Panc1 (cell line): ENCODE measurements around the gene ADGRV1. TPM values are rescaled to one million over a fixed set of nuclear protein-coding genes. Genes with fewer than 3 reads are reported as not detected.
"Not testable (repeated sequence)": the region's sequence is repeated elsewhere in the genome, so short reads cannot be mapped to it uniquely, and the experiment has no call there.

ENCODE experiments used
- ATAC-seq: fragments of 200-7000 bp; cut with Tn5 transposase; 2 replicates; pipeline ENCODE4 v1.9.1; 2020; ENCODE audit warnings: mild to moderate bottlenecking, moderate library complexity
- BruUV-seq: library from RNA; stranded (reverse); fragments of 400-500 nt; replicated peaks from 2 replicates; lab custom pipeline; 2021; lab: Mats Ljungman, UMichigan
- CTCF ChIA-PET: fragments of 300-600 bp; sonication (Branson Sonifier 250); formaldehyde crosslinking; loops from one replicate; lab custom pipeline; 2022; ENCODE audit warnings: antibody characterized with exemption; lab: Charles Lee
- POLR2A ChIA-PET: fragments of 300-600 bp; sonication (Branson Sonifier 250); formaldehyde crosslinking; loops from one replicate; lab custom pipeline; 2022; ENCODE audit warnings: antibody characterized with exemption; lab: Charles Lee
- DNase-seq: peaks from one replicate; pipeline ENCODE4 v3.0.0-alpha.2; 2010; ENCODE audit warnings: low read depth, low spot score
- H3K27ac ChIP-seq: 2 replicates; pipeline ENCODE4 v1.5.1; 2011; ENCODE audit warnings: mild to moderate bottlenecking, low read length, inconsistent platforms
- H3K27me3 ChIP-seq: fragments of 200-500 bp; sonication (Bioruptor generic); 2 replicates; pipeline ENCODE4 v1.6.0; 2014; ENCODE audit warnings: low read length, inconsistent platforms; ENCODE audit not compliant: control insufficient read depth, insufficient read depth
- H3K36me3 ChIP-seq: fragments of 200-500 bp; sonication (Bioruptor generic); 2 replicates; pipeline ENCODE4 v1.5.1; 2014; ENCODE audit warnings: inconsistent platforms, mild to moderate bottlenecking, low read length, moderate library complexity; ENCODE audit not compliant: control insufficient read depth, insufficient read depth
- H3K4me1 ChIP-seq: 2 replicates; pipeline ENCODE4 v1.5.1; 2011; ENCODE audit warnings: inconsistent platforms, mild to moderate bottlenecking, low read length, moderate library complexity; ENCODE audit not compliant: control insufficient read depth, insufficient read depth
- H3K4me3 ChIP-seq, 2 experiments: 2 replicates each; pipeline ENCODE4 v1.5.1; 2011 to 2012; ENCODE audit warnings: low read depth in 2 of 2, low read length in 2 of 2, mild to moderate bottlenecking in 2 of 2, inconsistent platforms in 1 of 2, moderate library complexity in 1 of 2
- H3K9me3 ChIP-seq: fragments of 200-500 bp; sonication (Bioruptor generic); 2 replicates; pipeline ENCODE4 v1.5.1; 2014; ENCODE audit warnings: low read depth, mild to moderate bottlenecking, inconsistent platforms, low read length, moderate library complexity; ENCODE audit not compliant: control insufficient read depth, insufficient read depth
- POLR2AphosphoS5 ChIP-seq: IDR thresholded peaks from 2 replicates; pipeline ENCODE4 v1.6.1; 2012; ENCODE audit warnings: mild to moderate bottlenecking, low read depth, low read length, moderate library complexity
- REST ChIP-seq, 2 experiments: IDR thresholded peaks; 2 replicates each; pipeline ENCODE4 v1.6.1; 2011 to 2012; ENCODE audit warnings: low read depth in 2 of 2, control low read depth in 1 of 2, low read length in 1 of 2, mild to moderate bottlenecking in 1 of 2, moderate library complexity in 1 of 2; ENCODE audit not compliant: insufficient read depth in 1 of 2
- SIN3A ChIP-seq: IDR thresholded peaks from 2 replicates; pipeline ENCODE4 v1.6.1; 2012; ENCODE audit warnings: low read depth, mild to moderate bottlenecking, low read length, moderate library complexity, borderline replicate concordance; ENCODE audit not compliant: insufficient read depth
- TCF7L2 ChIP-seq: IDR thresholded peaks from 2 replicates; pipeline ENCODE4 v1.6.1; 2011; ENCODE audit warnings: mild to moderate bottlenecking, low read depth, low read length, inconsistent platforms
- in situ Hi-C: cut with HindIII; loops from 2 replicates; pipeline ENCODE4 v1.10.0; 2016; ENCODE audit warnings: low sequenced_read_pairs, low pct_unique_long_range_greater_than_20kb
- intact Hi-C: fragments of 100-400 bp; cut with micrococcal nuclease; formaldehyde crosslinking; loops from one replicate; pipeline ENCODE4 v1.10.0; 2022; ENCODE audit not compliant: unreplicated experiment
- total RNA-seq: library from RNA; stranded (reverse); gene quantifications from one replicate; pipeline ENCODE4 v1.2.1, GENCODE V29; 2021; ENCODE audit not compliant: unreplicated experiment
- TF ChIP-seq, protein P1 (sequence below): fragments of 450-650 bp; IDR thresholded peaks from 2 replicates; pipeline ENCODE4 v1.5.1; 2017; ENCODE audit warnings: mild to moderate bottlenecking

The ADGRV1 gene
- total RNA-seq, 1 experiment from 2014 or later, result 0.49 TPM

DNA sequence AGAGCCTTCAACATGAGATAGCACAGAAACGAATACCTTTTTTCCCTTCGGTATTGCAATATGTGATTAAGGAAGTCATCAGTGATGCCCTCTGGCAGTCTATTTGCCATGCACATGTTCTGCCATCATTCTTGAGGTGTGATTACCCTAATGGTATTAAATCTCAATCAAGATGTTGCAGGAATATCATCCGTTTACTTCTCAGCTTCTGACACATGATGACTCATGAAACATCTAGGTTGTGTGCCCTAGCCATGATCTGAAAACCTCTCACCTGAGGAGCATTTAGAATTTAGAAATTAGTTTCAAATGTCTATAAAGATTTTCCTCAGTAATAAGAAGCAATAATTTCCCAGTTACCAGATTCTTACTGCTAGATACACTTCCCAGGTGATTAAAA lies 209.1 kb downstream of the ADGRV1 start:
- BruUV-seq, result no TSS peak

DNA sequence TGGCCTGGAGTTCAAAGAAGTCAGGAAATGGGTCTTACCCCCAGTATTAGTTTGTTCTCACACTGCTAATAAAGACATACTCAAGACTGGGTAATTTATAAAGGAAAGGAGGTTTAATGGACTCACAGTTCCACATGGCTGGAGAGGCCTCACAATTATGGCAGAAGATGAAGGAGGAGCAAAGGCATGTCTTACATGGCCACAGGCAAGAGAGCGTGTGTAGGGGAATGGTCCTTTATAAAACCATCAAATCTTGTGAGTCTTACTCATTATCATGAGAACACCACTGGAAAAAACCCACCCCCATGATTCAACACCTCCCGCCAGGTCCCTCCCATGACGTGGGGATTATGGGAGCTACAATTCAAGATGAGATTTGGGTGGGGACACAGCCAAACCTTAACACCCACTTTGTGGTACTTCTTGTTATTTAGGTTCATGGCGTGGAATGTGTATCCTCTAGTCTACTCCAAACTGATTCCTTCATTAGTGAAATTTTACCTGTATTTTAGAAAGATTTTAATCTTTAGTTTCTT lies 211.5 kb downstream of the ADGRV1 start:
- H3K27me3 ChIP-seq, POLR2A ChIA-PET, H3K36me3 ChIP-seq, H3K4me3 ChIP-seq, CTCF ChIA-PET, DNase-seq, BruUV-seq, H3K4me1 ChIP-seq, H3K27ac ChIP-seq, ATAC-seq, H3K9me3 ChIP-seq, in situ Hi-C loops: not testable (repeated sequence)
- intact Hi-C loops, result loop anchor here (10.0 kb wide), 1 partner anchor 205 kb away; no protein-coding TSS in a partner anchor

More for the DNA sequence above, 209.1 kb downstream of the ADGRV1 start:
- no peak overlapping the region for H3K4me3 ChIP-seq
- intact Hi-C loops (no loop called here), in situ Hi-C loops (no loop called here)
- CTCF ChIA-PET, result no interaction called here
- no peak for ATAC-seq
- no peak overlapping the region for H3K27ac ChIP-seq
- peaks cover 6% of the 10 kb centered on the region; the same call in 1 of the 2 replicates for H3K27me3 ChIP-seq
- TF ChIP-seq TCF7L2 (no peak), POLR2AphosphoS5 (no peak), REST (IDR thresholded peaks at IDR 0.05; ENCODE audit: insufficient read depth in 1 of 2, low read depth in 2 of 2, low read length in 1 of 2) (no peak), SIN3A (no peak)
- TF ChIP-seq, protein P1, sequence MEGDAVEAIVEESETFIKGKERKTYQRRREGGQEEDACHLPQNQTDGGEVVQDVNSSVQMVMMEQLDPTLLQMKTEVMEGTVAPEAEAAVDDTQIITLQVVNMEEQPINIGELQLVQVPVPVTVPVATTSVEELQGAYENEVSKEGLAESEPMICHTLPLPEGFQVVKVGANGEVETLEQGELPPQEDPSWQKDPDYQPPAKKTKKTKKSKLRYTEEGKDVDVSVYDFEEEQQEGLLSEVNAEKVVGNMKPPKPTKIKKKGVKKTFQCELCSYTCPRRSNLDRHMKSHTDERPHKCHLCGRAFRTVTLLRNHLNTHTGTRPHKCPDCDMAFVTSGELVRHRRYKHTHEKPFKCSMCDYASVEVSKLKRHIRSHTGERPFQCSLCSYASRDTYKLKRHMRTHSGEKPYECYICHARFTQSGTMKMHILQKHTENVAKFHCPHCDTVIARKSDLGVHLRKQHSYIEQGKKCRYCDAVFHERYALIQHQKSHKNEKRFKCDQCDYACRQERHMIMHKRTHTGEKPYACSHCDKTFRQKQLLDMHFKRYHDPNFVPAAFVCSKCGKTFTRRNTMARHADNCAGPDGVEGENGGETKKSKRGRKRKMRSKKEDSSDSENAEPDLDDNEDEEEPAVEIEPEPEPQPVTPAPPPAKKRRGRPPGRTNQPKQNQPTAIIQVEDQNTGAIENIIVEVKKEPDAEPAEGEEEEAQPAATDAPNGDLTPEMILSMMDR, result no peak
- POLR2A ChIA-PET, result no interaction called here
- no peaks in the 10 kb centered on the region for H3K36me3 ChIP-seq
- DNase-seq, result no peak
- no peaks in the 10 kb centered on the region for H3K4me1 ChIP-seq
- H3K9me3 ChIP-seq, result no peaks in the 10 kb centered on the region

- Histone ChIP-seq H3K4me1 (no peaks in the 10 kb centered on the region), H3K4me3 (no peak overlapping the region), H3K9me3 (no peaks in the 10 kb centered on the region), H3K27me3 (peaks cover 9% of the 10 kb centered on the region), H3K36me3 (no peaks in the 10 kb centered on the region), H3K27ac (no peak overlapping the region)
- in situ Hi-C loops (no loop called here), intact Hi-C loops (loop anchor here (10.0 kb wide), 1 partner anchor 213 kb away; no protein-coding TSS in a partner anchor)
- no TSS peak for BruUV-seq
- CTCF ChIA-PET, result no interaction called here
- no peak for TF ChIP-seq REST (IDR thresholded peaks at IDR 0.05; ENCODE audit: insufficient read depth in 1 of 2, low read depth in 2 of 2, low read length in 1 of 2)
- no peak for TF ChIP-seq TCF7L2
- TF ChIP-seq, protein P1, result no peak
- no peak for TF ChIP-seq SIN3A
- no peak for TF ChIP-seq POLR2AphosphoS5
- POLR2A ChIA-PET, result no interaction called here
- ATAC-seq (no peak), DNase-seq (no peak)
These were observed 219.4 kb downstream of the ADGRV1 start for GRCh38 chr5:90777959-90778358.
